ENCODE data around the gene CHAF1B.

DNA sequence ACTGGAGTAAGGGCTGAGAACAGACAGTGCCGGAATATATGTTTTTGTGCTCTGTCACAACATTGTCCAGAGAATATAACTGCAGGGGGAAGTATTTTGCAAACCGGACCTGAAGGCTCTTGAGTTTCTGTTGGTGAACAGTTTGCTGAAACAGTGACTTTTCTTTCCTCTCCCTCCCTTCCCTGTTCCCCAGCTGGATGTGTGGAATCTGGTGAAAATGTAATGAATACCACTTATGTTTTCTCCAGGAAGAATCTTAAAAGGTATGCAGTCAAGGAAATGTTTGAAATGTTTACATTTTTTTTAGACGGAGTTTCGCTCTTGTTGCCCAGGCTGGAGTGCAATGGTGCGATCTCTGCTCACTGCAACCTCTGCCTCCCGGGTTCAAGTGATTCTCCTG is 23.4 kb downstream of the CHAF1B start:
- TF ChIP-seq, protein P1, sequence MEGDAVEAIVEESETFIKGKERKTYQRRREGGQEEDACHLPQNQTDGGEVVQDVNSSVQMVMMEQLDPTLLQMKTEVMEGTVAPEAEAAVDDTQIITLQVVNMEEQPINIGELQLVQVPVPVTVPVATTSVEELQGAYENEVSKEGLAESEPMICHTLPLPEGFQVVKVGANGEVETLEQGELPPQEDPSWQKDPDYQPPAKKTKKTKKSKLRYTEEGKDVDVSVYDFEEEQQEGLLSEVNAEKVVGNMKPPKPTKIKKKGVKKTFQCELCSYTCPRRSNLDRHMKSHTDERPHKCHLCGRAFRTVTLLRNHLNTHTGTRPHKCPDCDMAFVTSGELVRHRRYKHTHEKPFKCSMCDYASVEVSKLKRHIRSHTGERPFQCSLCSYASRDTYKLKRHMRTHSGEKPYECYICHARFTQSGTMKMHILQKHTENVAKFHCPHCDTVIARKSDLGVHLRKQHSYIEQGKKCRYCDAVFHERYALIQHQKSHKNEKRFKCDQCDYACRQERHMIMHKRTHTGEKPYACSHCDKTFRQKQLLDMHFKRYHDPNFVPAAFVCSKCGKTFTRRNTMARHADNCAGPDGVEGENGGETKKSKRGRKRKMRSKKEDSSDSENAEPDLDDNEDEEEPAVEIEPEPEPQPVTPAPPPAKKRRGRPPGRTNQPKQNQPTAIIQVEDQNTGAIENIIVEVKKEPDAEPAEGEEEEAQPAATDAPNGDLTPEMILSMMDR (IDR thresholded peaks at IDR 0.05; ENCODE audit: insufficient read depth, low read length): no peak
- TF ChIP-seq, protein P2, sequence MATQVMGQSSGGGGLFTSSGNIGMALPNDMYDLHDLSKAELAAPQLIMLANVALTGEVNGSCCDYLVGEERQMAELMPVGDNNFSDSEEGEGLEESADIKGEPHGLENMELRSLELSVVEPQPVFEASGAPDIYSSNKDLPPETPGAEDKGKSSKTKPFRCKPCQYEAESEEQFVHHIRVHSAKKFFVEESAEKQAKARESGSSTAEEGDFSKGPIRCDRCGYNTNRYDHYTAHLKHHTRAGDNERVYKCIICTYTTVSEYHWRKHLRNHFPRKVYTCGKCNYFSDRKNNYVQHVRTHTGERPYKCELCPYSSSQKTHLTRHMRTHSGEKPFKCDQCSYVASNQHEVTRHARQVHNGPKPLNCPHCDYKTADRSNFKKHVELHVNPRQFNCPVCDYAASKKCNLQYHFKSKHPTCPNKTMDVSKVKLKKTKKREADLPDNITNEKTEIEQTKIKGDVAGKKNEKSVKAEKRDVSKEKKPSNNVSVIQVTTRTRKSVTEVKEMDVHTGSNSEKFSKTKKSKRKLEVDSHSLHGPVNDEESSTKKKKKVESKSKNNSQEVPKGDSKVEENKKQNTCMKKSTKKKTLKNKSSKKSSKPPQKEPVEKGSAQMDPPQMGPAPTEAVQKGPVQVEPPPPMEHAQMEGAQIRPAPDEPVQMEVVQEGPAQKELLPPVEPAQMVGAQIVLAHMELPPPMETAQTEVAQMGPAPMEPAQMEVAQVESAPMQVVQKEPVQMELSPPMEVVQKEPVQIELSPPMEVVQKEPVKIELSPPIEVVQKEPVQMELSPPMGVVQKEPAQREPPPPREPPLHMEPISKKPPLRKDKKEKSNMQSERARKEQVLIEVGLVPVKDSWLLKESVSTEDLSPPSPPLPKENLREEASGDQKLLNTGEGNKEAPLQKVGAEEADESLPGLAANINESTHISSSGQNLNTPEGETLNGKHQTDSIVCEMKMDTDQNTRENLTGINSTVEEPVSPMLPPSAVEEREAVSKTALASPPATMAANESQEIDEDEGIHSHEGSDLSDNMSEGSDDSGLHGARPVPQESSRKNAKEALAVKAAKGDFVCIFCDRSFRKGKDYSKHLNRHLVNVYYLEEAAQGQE (IDR thresholded peaks at IDR 0.05; ENCODE audit: insufficient replicate concordance, low read depth): no peak

Measured in HL-60 (cell line).